ENCODE results near the gene HES1. TPM values are rescaled to one million over a fixed set of nuclear protein-coding genes. Genes with fewer than 3 reads are reported as not detected.
A peak's percentile ranks its signal among the peaks of the same experiment; 100 is the strongest.
"Not testable (repeated sequence)": the region's sequence is repeated elsewhere in the genome, so short reads cannot be mapped to it uniquely, and the experiment has no call there.

HES1 gene, protein sequence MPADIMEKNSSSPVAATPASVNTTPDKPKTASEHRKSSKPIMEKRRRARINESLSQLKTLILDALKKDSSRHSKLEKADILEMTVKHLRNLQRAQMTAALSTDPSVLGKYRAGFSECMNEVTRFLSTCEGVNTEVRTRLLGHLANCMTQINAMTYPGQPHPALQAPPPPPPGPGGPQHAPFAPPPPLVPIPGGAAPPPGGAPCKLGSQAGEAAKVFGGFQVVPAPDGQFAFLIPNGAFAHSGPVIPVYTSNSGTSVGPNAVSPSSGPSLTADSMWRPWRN
- total RNA-seq (2014; rRNA removed; shearing (Covaris generic); ENCODE audit: low replicate concordance) = 17.4 and 20.2 TPM in 2 replicates

DNA sequence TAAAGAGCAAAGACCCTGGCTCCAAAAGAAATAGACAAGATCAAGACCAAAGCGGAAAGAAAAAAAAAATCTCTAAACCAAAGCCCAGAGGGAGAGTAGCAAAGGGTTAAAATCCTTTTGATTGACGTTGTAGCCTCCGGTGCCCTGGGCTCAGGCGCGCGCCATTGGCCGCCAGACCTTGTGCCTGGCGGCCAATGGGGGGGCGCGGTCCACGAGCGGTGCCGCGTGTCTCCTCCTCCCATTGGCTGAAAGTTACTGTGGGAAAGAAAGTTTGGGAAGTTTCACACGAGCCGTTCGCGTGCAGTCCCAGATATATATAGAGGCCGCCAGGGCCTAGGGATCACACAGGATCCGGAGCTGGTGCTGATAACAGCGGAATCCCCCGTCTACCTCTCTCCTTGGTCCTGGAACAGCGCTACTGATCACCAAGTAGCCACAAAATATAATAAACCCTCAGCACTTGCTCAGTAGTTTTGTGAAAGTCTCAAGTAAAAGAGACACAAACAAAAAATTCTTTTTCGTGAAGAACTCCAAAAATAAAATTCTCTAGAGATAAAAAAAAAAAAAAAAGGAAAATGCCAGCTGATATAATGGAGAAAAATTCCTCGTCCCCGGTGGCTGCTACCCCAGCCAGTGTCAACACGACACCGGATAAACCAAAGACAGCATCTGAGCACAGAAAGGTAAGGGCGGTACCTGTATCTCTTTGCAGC is at the start of gene HES1:
HES1 (plus strand) TSS at position 343 of the 713 bp plus-strand sequence; CDS start at position 576, 233 bp downstream.
- no peaks in the 10 kb centered on the region for H3K79me2 ChIP-seq (ENCODE audit: low read length)
- H3K9ac ChIP-seq (ENCODE audit: low read length) = peak within 1 kb of the TSS; percentile 83
- peak within 1 kb of the TSS; percentile 93 for H2AFZ ChIP-seq (ENCODE audit: low read length)
- H3K27me3 ChIP-seq (ENCODE audit: low read length) = peaks cover 4% of the 10 kb centered on the region; the same call in 1 of the 2 replicates
- no peaks in the 10 kb centered on the region; the same call in 1 of the 2 replicates for H4K20me1 ChIP-seq (ENCODE audit: insufficient read depth, low read depth, low read length)
- peak within 1 kb of the TSS; percentile 77 for H3K4me3 ChIP-seq (ENCODE audit: low read length)
- peak; percentile 97 for DNase-seq
- peaks cover 17% of the 10 kb centered on the region; the same call in 1 of the 2 replicates for H3K36me3 ChIP-seq (ENCODE audit: insufficient read depth, low read length)
- H3K9me2 ChIP-seq (replicated peaks; ENCODE audit: insufficient read depth, low read length) = no peaks in the 10 kb centered on the region
- H3K27ac ChIP-seq (ENCODE audit: low read length) = peak within 1 kb of the TSS; percentile 63
- H3K4me1 ChIP-seq (ENCODE audit: low read length) = peaks cover 90% of the 10 kb centered on the region
- H3K9me3 ChIP-seq (ENCODE audit: low read length) = no peaks in the 10 kb centered on the region
- H3K4me2 ChIP-seq (ENCODE audit: low read depth, low read length, poor library complexity, severe bottlenecking) = peak within 1 kb of the TSS; percentile 98

DNA sequence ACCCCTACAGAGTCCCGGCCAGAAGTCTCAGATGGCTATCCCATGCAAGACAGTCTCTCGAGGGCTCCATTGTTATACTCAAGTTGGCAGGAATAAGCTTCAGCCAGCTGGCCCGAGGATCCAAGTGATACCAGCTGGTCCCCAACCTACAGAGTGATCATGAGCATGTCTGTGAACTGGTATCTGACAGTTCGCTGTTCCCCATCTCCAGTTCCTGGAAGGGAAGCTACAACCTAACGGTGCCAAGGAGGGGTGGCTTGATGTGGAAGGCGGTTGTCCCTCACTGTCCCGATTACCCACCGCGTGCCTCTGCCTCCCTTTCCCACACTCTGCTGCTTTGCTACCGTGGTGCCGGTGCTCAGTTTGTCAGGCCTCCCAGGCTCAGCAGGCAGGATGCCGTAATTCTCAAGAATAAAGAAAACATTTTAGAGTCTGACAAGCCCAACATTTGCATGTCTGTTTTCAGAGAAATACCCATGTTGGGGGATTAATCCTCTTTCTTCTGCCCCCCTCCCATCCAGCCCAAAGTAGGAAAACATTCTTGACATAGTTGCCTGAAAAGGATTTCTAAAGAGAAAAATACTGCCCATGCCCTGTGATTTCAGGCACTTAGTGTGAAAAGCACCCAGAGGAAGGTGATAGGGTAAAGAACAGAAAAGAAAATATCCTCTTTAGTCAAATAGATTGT is 49.4 kb upstream of the HES1 start:
- no peaks in the 10 kb centered on the region for H3K27me3 ChIP-seq (ENCODE audit: low read length)
- H3K4me1 ChIP-seq (ENCODE audit: low read length) = peaks cover 73% of the 10 kb centered on the region
- H2AFZ ChIP-seq (ENCODE audit: low read length) = no peak overlapping the region
- H3K79me2 ChIP-seq (ENCODE audit: low read length) = no peaks in the 10 kb centered on the region
- no peaks in the 10 kb centered on the region for H3K36me3 ChIP-seq (ENCODE audit: insufficient read depth, low read length)
- H3K9ac ChIP-seq (ENCODE audit: low read length) = no peak overlapping the region
- no peaks in the 10 kb centered on the region for H4K20me1 ChIP-seq (ENCODE audit: insufficient read depth, low read depth, low read length)
- no peak for DNase-seq
- no peak overlapping the region for H3K4me3 ChIP-seq (ENCODE audit: low read length)
- H3K4me2 ChIP-seq (ENCODE audit: low read depth, low read length, poor library complexity, severe bottlenecking) = no peak overlapping the region
- no peaks in the 10 kb centered on the region for H3K9me3 ChIP-seq (ENCODE audit: low read length)
- no peak overlapping the region for H3K27ac ChIP-seq (ENCODE audit: low read length)
- H3K9me2 ChIP-seq (replicated peaks; ENCODE audit: insufficient read depth, low read length) = no peaks in the 10 kb centered on the region

DNA sequence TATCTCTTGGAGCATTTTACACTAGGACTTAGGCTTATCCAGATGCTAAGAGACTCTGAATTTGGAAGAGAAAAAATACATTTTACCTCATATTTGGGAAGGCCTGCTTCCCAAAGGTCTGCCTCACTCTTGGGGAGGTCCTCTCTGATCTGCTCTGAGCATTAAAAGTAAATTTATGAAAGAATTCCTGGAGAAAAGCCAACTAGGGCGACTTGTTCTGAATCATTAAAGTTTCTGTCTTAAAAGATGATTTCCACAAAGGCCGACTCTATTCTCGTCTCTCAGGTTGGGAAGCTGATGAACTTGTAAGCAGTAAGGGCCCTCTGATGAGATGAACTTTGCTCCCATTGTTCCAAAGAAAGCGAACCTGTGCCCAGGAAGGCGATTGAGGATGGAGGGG is 48.7 kb upstream of the HES1 start:
- Histone ChIP-seq H3K9me3 (ENCODE audit: low read length) (no peaks in the 10 kb centered on the region), H3K4me3 (ENCODE audit: low read length) (no peak overlapping the region), H4K20me1 (ENCODE audit: insufficient read depth, low read depth, low read length) (no peaks in the 10 kb centered on the region), H3K27me3 (ENCODE audit: low read length) (no peaks in the 10 kb centered on the region), H3K79me2 (ENCODE audit: low read length) (no peaks in the 10 kb centered on the region), H3K36me3 (ENCODE audit: insufficient read depth, low read length) (no peaks in the 10 kb centered on the region), H2AFZ (ENCODE audit: low read length) (no peak overlapping the region), H3K9me2 (replicated peaks; ENCODE audit: insufficient read depth, low read length) (no peaks in the 10 kb centered on the region), H3K4me1 (ENCODE audit: low read length) (peaks cover 66% of the 10 kb centered on the region), H3K4me2 (ENCODE audit: low read depth, low read length, poor library complexity, severe bottlenecking) (no peak overlapping the region), H3K27ac (ENCODE audit: low read length) (no peak overlapping the region), H3K9ac (ENCODE audit: low read length) (no peak overlapping the region)
- DNase-seq = no peak

DNA sequence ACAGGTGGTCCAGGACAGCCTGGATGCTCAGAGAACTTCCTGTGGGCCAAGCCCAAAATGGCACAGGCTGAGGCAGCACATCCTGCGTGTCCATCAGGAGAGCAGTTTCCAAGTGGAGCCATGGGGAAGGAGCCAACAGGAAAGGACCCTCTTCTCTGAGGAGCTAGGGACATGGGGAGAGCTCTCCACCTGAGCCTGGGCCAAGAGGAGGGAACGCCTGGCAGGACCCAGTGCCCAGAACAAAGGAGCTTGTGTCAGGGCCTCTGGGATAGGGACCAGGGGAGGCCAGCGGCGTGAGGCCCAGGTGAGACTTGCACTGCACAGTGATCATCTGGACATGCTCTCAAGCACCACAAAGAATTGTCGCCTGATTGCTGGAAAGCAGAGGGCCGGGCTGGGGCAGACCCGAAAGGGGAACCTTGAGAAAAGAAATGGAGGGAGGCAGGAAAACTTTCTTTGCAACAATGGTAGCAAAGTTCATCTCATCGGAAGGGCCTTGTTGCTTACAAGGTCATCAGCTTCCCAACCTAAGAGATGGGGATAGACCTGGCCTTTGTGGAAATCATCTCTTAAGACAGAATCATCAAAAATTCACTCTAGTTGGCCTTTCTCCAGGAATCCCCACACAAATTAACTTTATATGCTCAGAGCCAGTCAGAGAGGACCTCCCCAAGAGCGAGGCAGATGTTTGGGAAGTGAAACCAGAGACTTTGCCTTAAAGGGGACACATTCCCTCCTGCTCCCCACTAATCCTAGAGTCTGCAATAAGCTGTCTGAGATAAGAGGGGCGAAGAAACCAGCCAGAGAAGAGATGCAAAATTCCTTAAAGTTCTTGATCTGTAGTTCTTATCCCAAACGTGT is 47.7 kb upstream of the HES1 start:
- Histone ChIP-seq H3K9ac (ENCODE audit: low read length) (no peak overlapping the region), H3K27ac (ENCODE audit: low read length) (no peak overlapping the region), H3K4me3 (ENCODE audit: low read length) (no peak overlapping the region), H2AFZ (ENCODE audit: low read length) (no peak overlapping the region), H4K20me1 (ENCODE audit: insufficient read depth, low read depth, low read length) (no peaks in the 10 kb centered on the region), H3K27me3 (ENCODE audit: low read length) (no peaks in the 10 kb centered on the region), H3K36me3 (ENCODE audit: insufficient read depth, low read length) (no peaks in the 10 kb centered on the region), H3K9me2 (replicated peaks; ENCODE audit: insufficient read depth, low read length) (no peaks in the 10 kb centered on the region), H3K79me2 (ENCODE audit: low read length) (no peaks in the 10 kb centered on the region), H3K4me1 (ENCODE audit: low read length) (peaks cover 56% of the 10 kb centered on the region), H3K9me3 (ENCODE audit: low read length) (no peaks in the 10 kb centered on the region), H3K4me2 (ENCODE audit: low read depth, low read length, poor library complexity, severe bottlenecking) (no peak overlapping the region)
- no peak for DNase-seq

DNA sequence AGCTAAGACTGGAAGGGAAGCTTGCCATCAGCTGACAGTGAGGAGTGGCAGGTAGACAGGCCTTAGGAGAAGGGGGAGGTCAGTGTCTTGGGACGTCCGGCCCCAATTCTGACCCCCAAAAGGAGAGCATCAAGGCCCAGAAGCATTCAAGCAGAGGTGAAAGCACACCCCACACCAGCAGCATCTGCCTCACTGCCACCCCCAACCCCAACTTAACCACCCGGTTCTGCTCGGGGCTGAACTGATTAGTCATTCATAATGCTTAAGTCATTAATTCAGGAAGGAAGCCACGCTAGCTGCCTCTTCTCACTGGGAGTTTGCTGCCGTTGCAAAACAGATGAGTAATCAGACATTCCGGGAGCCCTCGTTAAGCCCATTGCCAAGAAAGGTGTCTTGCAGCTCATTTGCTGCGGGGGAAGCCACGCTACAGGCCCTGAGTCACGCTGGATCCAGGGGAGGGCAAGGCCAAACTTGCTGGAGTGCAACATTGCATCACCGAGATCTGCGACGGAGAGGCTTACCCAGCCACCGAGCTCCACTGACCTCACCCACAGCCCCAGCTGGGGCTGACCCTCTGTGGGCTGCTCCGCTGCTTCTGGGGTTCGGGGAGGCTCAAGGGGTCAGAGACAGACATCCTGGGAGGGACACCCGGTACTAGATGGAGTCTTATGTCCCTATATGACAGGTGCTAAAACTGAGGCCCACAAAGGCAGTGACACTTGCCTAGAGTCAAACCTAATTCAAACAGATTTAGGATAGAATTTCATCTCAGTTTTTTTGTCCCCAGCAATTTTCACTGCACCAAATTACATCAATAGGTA is 46.4 kb upstream of the HES1 start:
- H3K4me3 ChIP-seq (ENCODE audit: low read length) = no peak overlapping the region
- peak overlapping the region; percentile 17 for H3K4me2 ChIP-seq (ENCODE audit: low read depth, low read length, poor library complexity, severe bottlenecking)
- H3K9me3 ChIP-seq (ENCODE audit: low read length) = no peaks in the 10 kb centered on the region
- DNase-seq = no peak
- no peaks in the 10 kb centered on the region for H3K9me2 ChIP-seq (replicated peaks; ENCODE audit: insufficient read depth, low read length)
- peak overlapping the region; percentile 77; the same call in 1 of the 2 replicates for H2AFZ ChIP-seq (ENCODE audit: low read length)
- peak overlapping the region; percentile 20 for H3K9ac ChIP-seq (ENCODE audit: low read length)
- no peaks in the 10 kb centered on the region for H4K20me1 ChIP-seq (ENCODE audit: insufficient read depth, low read depth, low read length)
- H3K4me1 ChIP-seq (ENCODE audit: low read length) = peaks cover 43% of the 10 kb centered on the region
- no peaks in the 10 kb centered on the region for H3K36me3 ChIP-seq (ENCODE audit: insufficient read depth, low read length)
- no peak overlapping the region for H3K27ac ChIP-seq (ENCODE audit: low read length)
- no peaks in the 10 kb centered on the region for H3K27me3 ChIP-seq (ENCODE audit: low read length)
- no peaks in the 10 kb centered on the region for H3K79me2 ChIP-seq (ENCODE audit: low read length)

DNA sequence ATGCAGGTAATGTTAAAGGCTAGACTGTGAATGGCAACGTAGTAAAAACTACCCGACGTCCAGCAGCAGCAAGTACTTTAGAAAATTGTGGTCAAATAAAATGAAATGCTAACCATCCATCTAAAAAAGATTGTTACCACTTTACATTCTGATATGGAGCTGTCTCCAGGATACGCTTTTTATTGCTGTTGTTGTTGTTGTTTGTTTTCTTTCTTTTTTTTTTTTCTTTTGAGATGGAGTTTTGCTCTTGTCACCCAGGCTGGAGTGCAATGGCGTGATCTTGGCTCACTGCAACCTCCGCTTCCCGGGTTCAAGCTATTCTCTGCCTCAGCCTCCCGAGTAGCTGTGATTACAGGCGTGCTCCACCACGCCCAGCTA is 45.8 kb upstream of the HES1 start:
- H3K9me3 ChIP-seq (ENCODE audit: low read length); H4K20me1 ChIP-seq (ENCODE audit: insufficient read depth, low read depth, low read length); H2AFZ ChIP-seq (ENCODE audit: low read length); H3K9me2 ChIP-seq (replicated peaks; ENCODE audit: insufficient read depth, low read length); H3K79me2 ChIP-seq (ENCODE audit: low read length); H3K9ac ChIP-seq (ENCODE audit: low read length); H3K4me3 ChIP-seq (ENCODE audit: low read length); DNase-seq; H3K27me3 ChIP-seq (ENCODE audit: low read length); H3K27ac ChIP-seq (ENCODE audit: low read length); H3K4me2 ChIP-seq (ENCODE audit: low read depth, low read length, poor library complexity, severe bottlenecking); H3K36me3 ChIP-seq (ENCODE audit: insufficient read depth, low read length): not testable (repeated sequence)
- peaks cover 37% of the 10 kb centered on the region for H3K4me1 ChIP-seq (ENCODE audit: low read length)

DNA sequence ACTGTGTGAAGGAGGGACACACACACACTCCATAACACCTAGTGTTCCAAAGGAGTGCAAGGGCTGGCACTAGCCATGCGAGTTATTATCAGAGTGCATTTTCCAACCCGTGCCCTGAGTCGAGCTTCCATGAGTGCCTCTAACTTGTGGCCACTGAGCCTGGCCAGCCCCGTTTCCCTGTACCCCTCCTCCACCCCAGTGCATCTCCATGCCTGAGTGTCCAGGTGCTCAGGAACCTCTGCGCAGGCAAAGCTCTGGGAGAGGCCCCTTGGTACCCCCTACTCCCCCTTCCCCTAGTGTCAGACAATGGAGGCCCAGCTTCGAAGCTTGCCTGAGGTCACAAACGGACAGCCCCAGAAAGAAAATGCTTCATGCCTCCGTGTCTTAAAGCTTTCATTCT is 45.2 kb upstream of the HES1 start:
- Histone ChIP-seq H3K27me3 (ENCODE audit: low read length) (no peaks in the 10 kb centered on the region), H3K36me3 (ENCODE audit: insufficient read depth, low read length) (no peaks in the 10 kb centered on the region), H3K4me2 (ENCODE audit: low read depth, low read length, poor library complexity, severe bottlenecking) (no peak overlapping the region), H3K9me3 (ENCODE audit: low read length) (no peaks in the 10 kb centered on the region), H2AFZ (ENCODE audit: low read length) (no peak overlapping the region), H3K79me2 (ENCODE audit: low read length) (no peaks in the 10 kb centered on the region), H4K20me1 (ENCODE audit: insufficient read depth, low read depth, low read length) (no peaks in the 10 kb centered on the region), H3K27ac (ENCODE audit: low read length) (no peak overlapping the region), H3K4me1 (ENCODE audit: low read length) (peaks cover 36% of the 10 kb centered on the region), H3K4me3 (ENCODE audit: low read length) (no peak overlapping the region), H3K9ac (ENCODE audit: low read length) (no peak overlapping the region), H3K9me2 (replicated peaks; ENCODE audit: insufficient read depth, low read length) (no peaks in the 10 kb centered on the region)
- no peak for DNase-seq

All from Karpas-422 (cell line).